HTERT RPE-1 (cell line): ENCODE results near the gene RPL23.

Source experiments
- in situ Hi-C: fragments of 300-500 bp; cut with MboI; formaldehyde crosslinking; loops from 4 replicates; pipeline ENCODE4 v1.14.3; 2020; ENCODE audit warnings: low sequenced_read_pairs

The RPL23 gene

GRCh38 chr17:38799501-38800236 is 53.9 kb downstream of the RPL23 start, which contains the start of gene PIP4K2B:
Gene PIP4K2B, minus strand, starts transcription at chr17:38799556. Its CDS starts 132 bp downstream, at chr17:38799424.
- in situ Hi-C loops: no loop called here

GRCh38 chr17:38798614-38799500 is 54.7 kb downstream of the RPL23 start:
- in situ Hi-C loops: no loop called here
